GM18520 (cell line): Measurements from ENCODE around the gene MIR17HG.
"Not testable (repeated sequence)": the region's sequence is repeated elsewhere in the genome, so short reads cannot be mapped to it uniquely, and the experiment has no call there.

Source experiments
- ATAC-seq: cut with Tn5 transposase; IDR thresholded peaks from one replicate; pipeline ENCODE4 v1.9.1; 2021; ENCODE audit not compliant: unreplicated experiment

Gene MIR17HG

GRCh38 chr13:91347202-91347995 lies at the start of gene MIR17HG:
Gene MIR17HG, plus strand, starts transcription at chr13:91347687.
- ATAC-seq = peak; percentile 44

- ATAC-seq = no peak
These were observed 49.4 kb upstream of the MIR17HG start for GRCh38 chr13:91298060-91298459.

GRCh38 chr13:91302111-91302510 lies 45.4 kb upstream of the MIR17HG start:
- ATAC-seq = peak; percentile 81

GRCh38 chr13:91303031-91303430 lies 44.5 kb upstream of the MIR17HG start:
- ATAC-seq = no peak

- ATAC-seq = no peak
These were observed 42.7 kb upstream of the MIR17HG start for GRCh38 chr13:91304741-91305140.

- no peak for ATAC-seq
These were observed 41.8 kb upstream of the MIR17HG start for GRCh38 chr13:91305652-91306051.

GRCh38 chr13:91307887-91308286 lies 39.6 kb upstream of the MIR17HG start:
- ATAC-seq = no peak

- ATAC-seq = no peak
These were observed 39.2 kb upstream of the MIR17HG start for GRCh38 chr13:91308299-91308698.

- ATAC-seq = no peak
These were observed 36.0 kb upstream of the MIR17HG start for GRCh38 chr13:91311491-91311890.

GRCh38 chr13:91312324-91312723 lies 35.2 kb upstream of the MIR17HG start:
- no peak for ATAC-seq

- ATAC-seq = peak; percentile 61
These were observed 34.4 kb upstream of the MIR17HG start for GRCh38 chr13:91313103-91313502.

- peak; percentile 59 for ATAC-seq
These were observed 33.9 kb upstream of the MIR17HG start for GRCh38 chr13:91313581-91313980.

GRCh38 chr13:91314888-91315287 lies 32.6 kb upstream of the MIR17HG start:
- no peak for ATAC-seq

GRCh38 chr13:91318886-91319285 lies 28.6 kb upstream of the MIR17HG start:
- ATAC-seq = no peak

- ATAC-seq = no peak
These were observed 27.5 kb upstream of the MIR17HG start for GRCh38 chr13:91319996-91320395.

- ATAC-seq = not testable (repeated sequence)
These were observed 26.5 kb upstream of the MIR17HG start for GRCh38 chr13:91320990-91321389.

GRCh38 chr13:91323349-91323748 lies 24.1 kb upstream of the MIR17HG start:
- ATAC-seq = no peak

- ATAC-seq = no peak
These were observed 21.3 kb upstream of the MIR17HG start for GRCh38 chr13:91326146-91326545.

- ATAC-seq = no peak
These were observed 18.8 kb upstream of the MIR17HG start for GRCh38 chr13:91328726-91329125.

GRCh38 chr13:91329733-91330132 lies 17.8 kb upstream of the MIR17HG start:
- no peak for ATAC-seq

- peak; percentile 81 for ATAC-seq
These were observed 16.2 kb upstream of the MIR17HG start for GRCh38 chr13:91331047-91331915.

GRCh38 chr13:91346062-91346461 lies 1.4 kb upstream of the MIR17HG start:
- no peak for ATAC-seq
